PFSK-1 (cell line): Measurements from ENCODE around the gene SLC24A3.

Experiments
- FOXP2 ChIP-seq: optimal IDR thresholded peaks from 2 replicates; pipeline ENCODE3; 2011; ENCODE audit warnings: borderline replicate concordance, control low read depth, inconsistent platforms; ENCODE audit not compliant: insufficient read depth; ENCODE audit errors: extremely low read length, extremely low read depth
- POLR2AphosphoS5 ChIP-seq: IDR thresholded peaks from 2 replicates; pipeline ENCODE4 v1.6.1; 2012; ENCODE audit warnings: low read depth, mild to moderate bottlenecking, control low read depth, low read length, moderate library complexity
- SIN3A ChIP-seq: IDR thresholded peaks from 2 replicates; pipeline ENCODE4 v1.6.1; 2012; ENCODE audit warnings: mild to moderate bottlenecking, low read length, moderate library complexity, borderline replicate concordance; ENCODE audit not compliant: insufficient read depth
- TAF1 ChIP-seq: IDR thresholded peaks from 2 replicates; pipeline ENCODE4 v1.6.1; 2012; ENCODE audit warnings: low read length, control low read depth, borderline replicate concordance; ENCODE audit not compliant: insufficient read depth
- TF ChIP-seq, protein P1 (sequence below), 2 experiments: IDR thresholded peaks; 2 replicates each; pipeline versions ENCODE4 v1.6.1 to v1.8.0; 2011 to 2012; ENCODE audit warnings: low read depth in 2 of 2, low read length in 2 of 2, control low read depth in 1 of 2, inconsistent platforms in 1 of 2, mild to moderate bottlenecking in 1 of 2, moderate library complexity in 1 of 2; ENCODE audit not compliant: insufficient read depth in 1 of 2

Gene SLC24A3

DNA sequence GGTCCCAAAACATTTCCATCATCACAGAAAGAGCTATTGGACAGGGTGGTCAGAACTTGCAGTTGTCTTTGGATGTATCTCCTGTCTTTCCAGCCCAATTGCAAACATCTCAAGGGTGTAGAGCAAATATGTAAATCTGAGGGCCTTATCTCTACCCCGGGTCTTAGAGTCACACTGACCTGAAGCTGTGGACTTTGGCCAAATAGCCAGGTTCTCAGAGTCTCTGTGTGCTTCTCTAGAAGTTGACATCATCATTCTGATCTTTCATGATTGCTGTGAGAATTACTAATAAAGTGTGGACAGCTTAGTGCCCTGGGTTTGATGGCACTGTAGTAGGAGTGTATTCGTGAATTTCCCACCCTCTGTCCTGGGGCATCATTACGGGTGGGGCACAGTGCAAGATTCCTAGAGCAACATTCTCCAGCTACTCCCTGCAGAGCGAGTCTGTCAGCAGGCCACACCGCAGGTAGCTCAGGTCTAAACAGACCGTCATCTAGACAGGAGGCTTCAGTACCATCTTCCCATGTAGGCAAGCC lies 71.1 kb downstream of the SLC24A3 start:
- TF ChIP-seq, protein P1, sequence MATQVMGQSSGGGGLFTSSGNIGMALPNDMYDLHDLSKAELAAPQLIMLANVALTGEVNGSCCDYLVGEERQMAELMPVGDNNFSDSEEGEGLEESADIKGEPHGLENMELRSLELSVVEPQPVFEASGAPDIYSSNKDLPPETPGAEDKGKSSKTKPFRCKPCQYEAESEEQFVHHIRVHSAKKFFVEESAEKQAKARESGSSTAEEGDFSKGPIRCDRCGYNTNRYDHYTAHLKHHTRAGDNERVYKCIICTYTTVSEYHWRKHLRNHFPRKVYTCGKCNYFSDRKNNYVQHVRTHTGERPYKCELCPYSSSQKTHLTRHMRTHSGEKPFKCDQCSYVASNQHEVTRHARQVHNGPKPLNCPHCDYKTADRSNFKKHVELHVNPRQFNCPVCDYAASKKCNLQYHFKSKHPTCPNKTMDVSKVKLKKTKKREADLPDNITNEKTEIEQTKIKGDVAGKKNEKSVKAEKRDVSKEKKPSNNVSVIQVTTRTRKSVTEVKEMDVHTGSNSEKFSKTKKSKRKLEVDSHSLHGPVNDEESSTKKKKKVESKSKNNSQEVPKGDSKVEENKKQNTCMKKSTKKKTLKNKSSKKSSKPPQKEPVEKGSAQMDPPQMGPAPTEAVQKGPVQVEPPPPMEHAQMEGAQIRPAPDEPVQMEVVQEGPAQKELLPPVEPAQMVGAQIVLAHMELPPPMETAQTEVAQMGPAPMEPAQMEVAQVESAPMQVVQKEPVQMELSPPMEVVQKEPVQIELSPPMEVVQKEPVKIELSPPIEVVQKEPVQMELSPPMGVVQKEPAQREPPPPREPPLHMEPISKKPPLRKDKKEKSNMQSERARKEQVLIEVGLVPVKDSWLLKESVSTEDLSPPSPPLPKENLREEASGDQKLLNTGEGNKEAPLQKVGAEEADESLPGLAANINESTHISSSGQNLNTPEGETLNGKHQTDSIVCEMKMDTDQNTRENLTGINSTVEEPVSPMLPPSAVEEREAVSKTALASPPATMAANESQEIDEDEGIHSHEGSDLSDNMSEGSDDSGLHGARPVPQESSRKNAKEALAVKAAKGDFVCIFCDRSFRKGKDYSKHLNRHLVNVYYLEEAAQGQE (IDR thresholded peaks at IDR 0.05; ENCODE audit: insufficient read depth in 1 of 2, low read depth in 2 of 2, low read length in 2 of 2), result no peak
- no peak for TF ChIP-seq TAF1
- no peak for TF ChIP-seq POLR2AphosphoS5
- no peak for TF ChIP-seq SIN3A
- TF ChIP-seq FOXP2, result no peak

DNA sequence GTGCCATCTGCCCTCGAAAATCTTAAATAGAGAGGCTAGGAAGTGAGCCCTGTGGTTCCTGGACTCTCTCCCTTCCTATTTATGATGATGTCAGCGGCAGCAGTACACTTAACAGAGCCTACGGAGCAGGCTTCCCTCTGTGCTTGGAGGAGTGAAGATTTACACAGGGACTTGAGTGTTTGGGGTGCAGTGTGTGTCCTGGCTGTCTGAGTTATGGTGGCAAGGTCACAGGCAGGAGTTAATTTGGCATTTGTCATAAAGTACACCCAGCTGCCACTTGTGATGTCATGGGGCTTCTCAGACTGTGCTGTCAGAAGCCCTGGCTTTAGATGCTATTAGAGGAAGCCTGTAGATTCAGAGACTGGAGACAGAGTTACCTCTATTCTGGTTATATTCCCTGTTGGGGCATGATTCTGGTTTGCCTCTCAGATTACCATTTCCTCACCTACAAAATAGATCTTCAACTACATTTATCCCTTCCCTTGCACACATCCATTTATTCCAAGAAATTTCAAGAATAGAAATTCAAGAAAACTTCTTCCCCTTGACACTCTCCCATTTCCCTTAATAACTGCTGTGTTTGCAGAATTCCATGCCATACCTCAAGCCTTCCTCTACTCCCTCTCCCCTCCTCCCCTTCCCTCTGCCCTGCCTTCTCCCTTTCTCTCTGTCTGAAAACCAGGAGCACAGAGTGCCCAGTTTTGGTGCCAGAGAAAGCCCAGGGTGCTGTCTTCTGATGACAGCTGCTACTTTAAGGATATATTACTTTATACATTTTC lies 72.1 kb downstream of the SLC24A3 start:
- no peak for TF ChIP-seq POLR2AphosphoS5
- TF ChIP-seq SIN3A, result no peak
- TF ChIP-seq TAF1, result no peak
- TF ChIP-seq, protein P1 (IDR thresholded peaks at IDR 0.05; ENCODE audit: insufficient read depth in 1 of 2, low read depth in 2 of 2, low read length in 2 of 2), result no peak
- TF ChIP-seq FOXP2, result no peak

DNA sequence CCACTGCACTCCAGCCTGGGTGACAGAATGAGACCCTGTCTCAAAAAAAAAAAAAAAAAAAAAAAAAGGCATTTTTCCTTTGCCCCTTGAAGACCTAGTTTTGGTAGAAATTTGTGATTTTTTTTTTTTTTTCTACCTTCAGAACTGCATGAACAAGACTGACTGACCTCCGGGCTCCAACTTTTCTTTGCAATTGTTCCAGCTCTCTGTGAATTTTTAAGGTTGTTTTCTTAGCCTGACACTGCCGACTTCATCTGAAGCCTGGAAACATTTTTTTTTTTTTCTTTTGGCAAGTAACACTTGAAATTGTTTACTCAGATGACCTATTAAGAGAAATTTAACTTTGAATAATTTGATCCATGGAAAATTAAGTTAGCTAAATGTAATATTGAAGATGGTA lies 73.0 kb downstream of the SLC24A3 start:
- TF ChIP-seq TAF1 (no peak), SIN3A (no peak), POLR2AphosphoS5 (no peak), FOXP2 (no peak)
- TF ChIP-seq, protein P1 (IDR thresholded peaks at IDR 0.05; ENCODE audit: insufficient read depth in 1 of 2, low read depth in 2 of 2, low read length in 2 of 2), result no peak

DNA sequence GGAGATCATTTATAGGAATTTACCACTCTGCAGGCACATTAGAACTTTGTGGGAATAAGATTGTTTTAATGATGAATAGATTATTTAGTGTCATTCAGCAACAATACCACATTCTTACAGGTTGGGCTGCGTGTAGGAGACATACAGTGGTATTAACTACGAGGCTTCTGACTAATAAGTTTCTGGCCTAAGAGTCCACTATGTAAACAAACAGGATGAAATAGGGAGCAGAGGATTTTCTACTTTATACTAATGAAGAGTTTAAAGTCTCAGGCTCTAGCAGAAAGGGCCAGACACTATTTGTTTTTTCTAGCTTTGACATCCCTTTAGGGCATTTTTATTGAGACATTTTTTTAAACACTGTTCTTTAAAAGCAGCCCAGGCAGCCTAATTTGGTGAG lies 75.6 kb downstream of the SLC24A3 start:
- TF ChIP-seq TAF1 (no peak), FOXP2 (no peak), POLR2AphosphoS5 (no peak), SIN3A (no peak)
- TF ChIP-seq, protein P1 (IDR thresholded peaks at IDR 0.05; ENCODE audit: insufficient read depth in 1 of 2, low read depth in 2 of 2, low read length in 2 of 2), result no peak

DNA sequence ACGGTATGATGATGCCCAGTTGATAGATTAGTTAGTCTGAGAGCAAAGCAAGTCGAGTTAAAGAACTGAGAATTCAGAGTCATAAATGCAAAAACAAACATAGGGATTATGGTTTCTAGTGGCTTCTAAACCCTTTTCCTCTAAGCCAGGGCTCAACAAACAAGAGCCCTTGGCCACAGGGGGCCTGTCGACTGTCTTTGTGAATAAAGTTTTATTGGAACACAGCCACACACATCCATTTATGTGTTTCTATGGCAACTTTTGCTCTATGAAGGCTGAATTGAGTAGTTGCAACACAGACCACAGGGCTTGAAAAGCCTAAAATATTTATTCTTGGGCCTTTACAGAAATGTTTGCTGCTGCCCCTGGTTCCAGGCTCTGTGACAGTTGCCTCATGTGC lies 76.2 kb downstream of the SLC24A3 start:
- TF ChIP-seq SIN3A (no peak), POLR2AphosphoS5 (no peak), TAF1 (no peak), FOXP2 (no peak)
- TF ChIP-seq, protein P1 (IDR thresholded peaks at IDR 0.05; ENCODE audit: insufficient read depth in 1 of 2, low read depth in 2 of 2, low read length in 2 of 2), result no peak
